Measurements from ENCODE around the gene SMIM7.
"Not testable (repeated sequence)": the region's sequence is repeated elsewhere in the genome, so short reads cannot be mapped to it uniquely, and the experiment has no call there.

The SMIM7 gene

GRCh38 chr19:16659832-16660708, at the start of gene SMIM7:
SMIM7 (minus strand) TSS chr19:16660144; CDS start chr19:16660110, 34 bp downstream.
- peak; percentile 98 to 100 for DNase-seq

GRCh38 chr19:16703677-16704076, 43.7 kb upstream of the SMIM7 start:
- no peak for DNase-seq

GRCh38 chr19:16702123-16702522, 42.2 kb upstream of the SMIM7 start:
- DNase-seq, result no peak

- DNase-seq, result no peak
Observed at GRCh38 chr19:16698914-16699313, 39.0 kb upstream of the SMIM7 start.

- no peak for DNase-seq
Observed at GRCh38 chr19:16688084-16688483, 28.1 kb upstream of the SMIM7 start.

GRCh38 chr19:16684216-16684615, 24.3 kb upstream of the SMIM7 start:
- DNase-seq, result no peak

- no peak for DNase-seq
Observed at GRCh38 chr19:16682539-16682938, 22.6 kb upstream of the SMIM7 start.

- DNase-seq, result no peak
Observed at GRCh38 chr19:16679811-16680210, 19.9 kb upstream of the SMIM7 start.

- DNase-seq, result no peak
Observed at GRCh38 chr19:16678498-16678897, 18.6 kb upstream of the SMIM7 start.

GRCh38 chr19:16677055-16677454, 17.1 kb upstream of the SMIM7 start:
- DNase-seq, result no peak

GRCh38 chr19:16676101-16676798, 16.3 kb upstream of the SMIM7 start:
- DNase-seq, result no peak

- not testable (repeated sequence) for DNase-seq
Observed at GRCh38 chr19:16673839-16674238, 13.9 kb upstream of the SMIM7 start.

GRCh38 chr19:16673231-16673630, 13.3 kb upstream of the SMIM7 start:
- DNase-seq, result no peak

GRCh38 chr19:16671652-16672274, 11.8 kb upstream of the SMIM7 start:
- no peak for DNase-seq

- DNase-seq, result no peak
Observed at GRCh38 chr19:16670291-16670690, 10.3 kb upstream of the SMIM7 start.

- DNase-seq, result not testable (repeated sequence)
Observed at GRCh38 chr19:16668702-16669101, 8.8 kb upstream of the SMIM7 start.

- no peak for DNase-seq
Observed at GRCh38 chr19:16668176-16668575, 8.2 kb upstream of the SMIM7 start.

GRCh38 chr19:16661480-16662034, 1.6 kb upstream of the SMIM7 start:
- DNase-seq, result peak in 1 of 2 experiments; percentile 33

GRCh38 chr19:16660763-16661479, 977 bp upstream of the SMIM7 start, which contains the start of gene TMEM38A:
TMEM38A (plus strand) TSS chr19:16661139; CDS start chr19:16661218, 79 bp downstream.
- DNase-seq, result peak in 1 of 2 experiments; percentile 57

GRCh38 chr19:16659464-16659831, 496 bp downstream of the SMIM7 start:
- no peak for DNase-seq

GRCh38 chr19:16657384-16657783, 2.6 kb downstream of the SMIM7 start:
- DNase-seq, result no peak

- no peak for DNase-seq
Observed at GRCh38 chr19:16655727-16656126, 4.2 kb downstream of the SMIM7 start.

- DNase-seq, result peak in 1 of 2 experiments; percentile 40
Observed at GRCh38 chr19:16654627-16655026, 5.3 kb downstream of the SMIM7 start.

Measured in NCI-H446 (cell line).